Vagina (tissue), 2 donors: ENCODE measurements around the gene FBRSL1.

Experiments used
- CTCF ChIP-seq, 3 experiments: fragments of 450-650 bp in 2 of 3; fragments of 200-600 bp in 1 of 3; sonication (generic) in 1 of 3; IDR thresholded peaks; one replicate each; pipeline ENCODE4 v1.5.1; 2017 to 2019; ENCODE audit warnings: antibody characterized with exemption in 3 of 3, mild to moderate bottlenecking in 2 of 3, moderate library complexity in 2 of 3
- POLR2AphosphoS5 ChIP-seq, 2 donors: sonication (generic); formaldehyde crosslinking; IDR thresholded peaks; one replicate each; pipeline ENCODE4 v1.9.0; 2017; ENCODE audit warnings: antibody characterized with exemption in 2 of 2, mild to moderate bottlenecking in 2 of 2, low read depth in 1 of 2; ENCODE audit not compliant: insufficient read depth in 1 of 2

- TF ChIP-seq CTCF (IDR thresholded peaks at IDR 0.05) (no peak), POLR2AphosphoS5 (IDR thresholded peaks at IDR 0.05; ENCODE audit: insufficient read depth in 1 of 2, low read depth in 1 of 2) (no peak)
These were observed 34.5 kb downstream of the FBRSL1 start for GRCh38 chr12:132524405-132524804.
